Brain microvascular endothelial cell (primary cell): ENCODE data around the gene IPO11.
"Not testable (repeated sequence)": the region's sequence is repeated elsewhere in the genome, so short reads cannot be mapped to it uniquely, and the experiment has no call there.

Experiments used
- DNase-seq: peaks from one replicate; pipeline ENCODE4 v3.0.0-alpha.2; 2020
- H3K27ac ChIP-seq: fragments of 250-450 bp; sonication (Bioruptor Pico); 2 replicates; pipeline ENCODE4 v1.5.1; 2020; ENCODE audit warnings: mild to moderate bottlenecking, moderate library complexity
- H3K27me3 ChIP-seq: fragments of 250-450 bp; sonication (Bioruptor Pico); replicated peaks from 2 replicates; pipeline ENCODE4 v1.5.1; 2020; ENCODE audit warnings: mild to moderate bottlenecking
- H3K36me3 ChIP-seq: fragments of 250-450 bp; sonication (Bioruptor Pico); replicated peaks from 2 replicates; pipeline ENCODE4 v1.5.1; 2020; ENCODE audit warnings: mild to moderate bottlenecking
- H3K4me3 ChIP-seq: 2 replicates; pipeline ENCODE4 v1.5.1; 2011; ENCODE audit warnings: low read depth, mild to moderate bottlenecking, control low read depth, low read length, moderate library complexity
- CTCF ChIP-seq: IDR thresholded peaks from 2 replicates; pipeline ENCODE4 v1.5.1; 2011; ENCODE audit warnings: low read depth, mild to moderate bottlenecking, moderate library complexity, low read length, control low read depth, inconsistent platforms; ENCODE audit errors: missing control alignments
- in situ Hi-C: cut with HindIII; loops from 2 replicates; pipeline ENCODE4 v1.10.0; 2017; ENCODE audit warnings: low sequenced_read_pairs, low pct_ligation_motif_present

The IPO11 gene

DNA sequence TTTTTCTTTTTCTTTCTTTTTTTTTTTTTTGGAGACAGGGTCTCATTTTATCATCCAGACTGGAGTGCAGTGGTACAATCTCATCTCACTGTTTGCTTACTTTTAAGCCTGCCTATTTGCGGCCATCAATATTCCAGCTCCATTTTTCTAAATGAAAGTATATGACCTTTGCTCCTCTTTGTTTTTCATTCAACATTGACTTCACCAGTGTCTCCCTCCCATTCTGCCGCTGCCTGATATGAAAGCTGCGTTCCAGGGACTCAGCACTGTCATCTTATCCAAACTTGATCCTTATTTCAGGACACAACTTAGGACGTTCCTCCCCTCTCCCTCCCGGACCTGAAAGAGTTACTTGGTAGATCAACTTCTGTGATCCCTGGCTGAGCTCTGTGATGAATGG is 239.7 kb downstream of the IPO11 start:
- no peak overlapping the region for H3K4me3 ChIP-seq
- in situ Hi-C loops: no loop called here
- no peak overlapping the region for H3K27ac ChIP-seq
- H3K27me3 ChIP-seq: no peaks in the 10 kb centered on the region
- no peak for DNase-seq
- no peaks in the 10 kb centered on the region for H3K36me3 ChIP-seq
- TF ChIP-seq CTCF: no peak

- H3K36me3 ChIP-seq: no peaks in the 10 kb centered on the region
- no peak overlapping the region for H3K4me3 ChIP-seq
- DNase-seq: no peak
- no peak overlapping the region for H3K27ac ChIP-seq
- in situ Hi-C loops: no loop called here
- H3K27me3 ChIP-seq: no peaks in the 10 kb centered on the region
- no peak for TF ChIP-seq CTCF
Measured at GRCh38 chr5:62653001-62653863, 240.7 kb downstream of the IPO11 start.

- no peak for DNase-seq
- in situ Hi-C loops: no loop called here
- no peaks in the 10 kb centered on the region for H3K36me3 ChIP-seq
- H3K27me3 ChIP-seq: no peaks in the 10 kb centered on the region
- H3K27ac ChIP-seq: no peak overlapping the region
- no peak overlapping the region for H3K4me3 ChIP-seq
- TF ChIP-seq CTCF: no peak
Measured at GRCh38 chr5:62653864-62654575, 241.5 kb downstream of the IPO11 start.

DNA sequence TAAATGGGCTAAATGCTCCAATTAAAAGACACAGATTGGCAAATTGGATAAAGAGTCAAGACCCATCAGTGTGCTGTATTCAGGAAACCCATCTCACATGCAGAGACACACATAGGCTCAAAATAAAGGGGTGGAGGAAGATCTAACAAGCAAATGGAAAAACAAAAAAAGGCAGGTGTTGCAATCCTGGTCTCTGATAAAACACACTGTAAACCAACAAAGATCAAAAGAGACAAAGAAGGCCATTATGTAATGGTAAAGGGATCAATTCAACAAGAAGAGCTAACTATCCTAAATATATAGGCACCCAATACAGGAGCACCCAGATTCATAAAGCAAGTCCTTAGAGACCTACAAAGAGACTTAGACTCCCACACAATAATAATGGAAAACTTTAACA is 245.2 kb downstream of the IPO11 start:
- H3K27ac ChIP-seq, DNase-seq, in situ Hi-C loops, H3K36me3 ChIP-seq, H3K27me3 ChIP-seq, H3K4me3 ChIP-seq: not testable (repeated sequence)

- no peak overlapping the region for H3K4me3 ChIP-seq
- no peaks in the 10 kb centered on the region for H3K36me3 ChIP-seq
- in situ Hi-C loops: no loop called here
- no peak for DNase-seq
- TF ChIP-seq CTCF: no peak
- H3K27me3 ChIP-seq: no peaks in the 10 kb centered on the region
- H3K27ac ChIP-seq: no peak overlapping the region
Measured at GRCh38 chr5:62661126-62661525, 248.6 kb downstream of the IPO11 start.

DNA sequence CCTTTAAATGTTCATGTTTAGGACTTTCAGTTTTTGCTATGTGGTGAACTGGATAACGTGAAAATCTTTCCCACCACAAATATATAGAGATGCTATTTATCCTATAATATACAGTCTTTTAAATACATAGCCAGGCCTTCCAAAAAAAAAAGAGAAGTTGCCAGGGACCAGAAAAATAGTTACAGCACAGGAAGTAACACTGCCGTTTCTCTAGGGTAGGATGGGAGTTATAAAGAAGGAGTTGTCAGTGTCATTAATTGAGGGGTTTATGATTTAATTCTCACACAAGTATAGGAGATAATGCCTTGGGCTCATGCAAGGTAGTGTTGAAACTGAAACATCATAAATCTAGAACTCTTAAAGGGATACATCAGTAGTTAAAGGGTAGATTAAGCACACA is 250.0 kb downstream of the IPO11 start:
- no peak overlapping the region for H3K4me3 ChIP-seq
- in situ Hi-C loops: no loop called here
- H3K27ac ChIP-seq: no peak overlapping the region
- H3K36me3 ChIP-seq: no peaks in the 10 kb centered on the region
- no peaks in the 10 kb centered on the region for H3K27me3 ChIP-seq
- no peak for DNase-seq
- TF ChIP-seq CTCF: no peak
